OCI-LY1 (cell line): ENCODE results near the gene SERTAD4.

Experiments used
- EZH2 ChIP-seq: fragments of 200-600 bp; sonication (generic), shearing (Covaris generic); IDR thresholded peaks from 2 replicates; pipeline ENCODE4 v1.8.0; 2017; ENCODE audit warnings: borderline replicate concordance, mixed run types, mild to moderate bottlenecking, antibody characterized with exemption, low read length, moderate library complexity, mixed read lengths
- TF ChIP-seq, protein P1 (sequence below): fragments of 200-600 bp; sonication (generic), shearing (Covaris generic); IDR thresholded peaks from 2 replicates; pipeline ENCODE4 v1.5.1; 2017; ENCODE audit warnings: mild to moderate bottlenecking, antibody characterized with exemption, low read length, moderate library complexity, mixed read lengths

- TF ChIP-seq, protein P1, sequence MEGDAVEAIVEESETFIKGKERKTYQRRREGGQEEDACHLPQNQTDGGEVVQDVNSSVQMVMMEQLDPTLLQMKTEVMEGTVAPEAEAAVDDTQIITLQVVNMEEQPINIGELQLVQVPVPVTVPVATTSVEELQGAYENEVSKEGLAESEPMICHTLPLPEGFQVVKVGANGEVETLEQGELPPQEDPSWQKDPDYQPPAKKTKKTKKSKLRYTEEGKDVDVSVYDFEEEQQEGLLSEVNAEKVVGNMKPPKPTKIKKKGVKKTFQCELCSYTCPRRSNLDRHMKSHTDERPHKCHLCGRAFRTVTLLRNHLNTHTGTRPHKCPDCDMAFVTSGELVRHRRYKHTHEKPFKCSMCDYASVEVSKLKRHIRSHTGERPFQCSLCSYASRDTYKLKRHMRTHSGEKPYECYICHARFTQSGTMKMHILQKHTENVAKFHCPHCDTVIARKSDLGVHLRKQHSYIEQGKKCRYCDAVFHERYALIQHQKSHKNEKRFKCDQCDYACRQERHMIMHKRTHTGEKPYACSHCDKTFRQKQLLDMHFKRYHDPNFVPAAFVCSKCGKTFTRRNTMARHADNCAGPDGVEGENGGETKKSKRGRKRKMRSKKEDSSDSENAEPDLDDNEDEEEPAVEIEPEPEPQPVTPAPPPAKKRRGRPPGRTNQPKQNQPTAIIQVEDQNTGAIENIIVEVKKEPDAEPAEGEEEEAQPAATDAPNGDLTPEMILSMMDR, result no peak
- TF ChIP-seq EZH2, result no peak
Measured at GRCh38 chr1:210260096-210260495, 27.5 kb downstream of the SERTAD4 start.
